Choroid plexus epithelial cell (primary cell): Measurements from ENCODE around the gene ARID4A.
"Not testable (repeated sequence)": the region's sequence is repeated elsewhere in the genome, so short reads cannot be mapped to it uniquely, and the experiment has no call there.

Experiments
- DNase-seq: peaks from one replicate; pipeline ENCODE4 v3.0.0-alpha.2; 2010; ENCODE audit warnings: low read depth
- H3K4me3 ChIP-seq: 2 replicates; pipeline ENCODE4 v1.5.1; 2011; ENCODE audit warnings: low read depth, mild to moderate bottlenecking, control low read depth, low read length, moderate library complexity
- CTCF ChIP-seq: conservative IDR thresholded peaks from 2 replicates; pipeline ENCODE4 v1.5.1; 2011; ENCODE audit warnings: low read depth, mild to moderate bottlenecking, control low read depth, inconsistent platforms, low read length, moderate library complexity

The ARID4A gene

GRCh38 chr14:58341152-58341748, 42.9 kb downstream of the ARID4A start:
- DNase-seq = no peak
- no peak overlapping the region for H3K4me3 ChIP-seq
- TF ChIP-seq CTCF = no peak

- not testable (repeated sequence) for DNase-seq
Measured at GRCh38 chr14:58343535-58343934, 45.2 kb downstream of the ARID4A start.

GRCh38 chr14:58353516-58354299, 55.4 kb downstream of the ARID4A start:
- no peak overlapping the region for H3K4me3 ChIP-seq
- peak; percentile 4 for DNase-seq
- no peak for TF ChIP-seq CTCF

More at GRCh38 chr14:58343535-58343934, 45.2 kb downstream of the ARID4A start:
- not testable (repeated sequence) for H3K4me3 ChIP-seq

DNA sequence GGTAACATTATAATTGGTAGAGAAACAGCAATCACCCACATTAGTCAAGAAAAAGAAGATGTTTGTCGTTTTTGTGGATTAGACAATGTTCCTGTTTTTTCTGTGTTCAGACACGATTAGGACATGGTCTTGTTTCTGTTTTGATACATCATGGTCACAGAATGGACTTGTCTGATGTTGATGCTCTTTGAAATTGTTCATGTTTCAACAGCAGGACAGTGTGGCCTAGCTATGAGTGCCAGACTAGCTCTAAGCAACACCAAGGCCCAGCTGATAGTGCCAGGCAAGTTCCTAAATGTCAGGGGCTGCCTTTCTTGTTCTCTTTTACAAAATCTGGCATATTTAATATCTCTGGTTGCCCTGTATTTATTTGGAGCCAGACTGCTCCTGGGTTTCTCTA, 56.5 kb downstream of the ARID4A start:
- TF ChIP-seq CTCF = no peak
- DNase-seq = no peak
- no peak overlapping the region for H3K4me3 ChIP-seq

- no peak overlapping the region for H3K4me3 ChIP-seq
- DNase-seq = no peak
- no peak for TF ChIP-seq CTCF
Measured at GRCh38 chr14:58356268-58356667, 57.9 kb downstream of the ARID4A start.

- H3K4me3 ChIP-seq, DNase-seq: not testable (repeated sequence)
Measured at GRCh38 chr14:58362272-58362671, 63.9 kb downstream of the ARID4A start.

- no peak overlapping the region for H3K4me3 ChIP-seq
- DNase-seq = peak; percentile 59
- peak; percentile 51 for TF ChIP-seq CTCF
Measured at GRCh38 chr14:58362798-58363412, 64.5 kb downstream of the ARID4A start.

GRCh38 chr14:58364316-58364715, 66.0 kb downstream of the ARID4A start:
- H3K4me3 ChIP-seq = no peak overlapping the region
- no peak for DNase-seq
- no peak for TF ChIP-seq CTCF
